Thyroid gland (tissue), 4 donors: ENCODE results near the gene CFAP299.

Experiments used
- POLR2A ChIP-seq, 2 donors: fragments of 450-650 bp; IDR thresholded peaks; one replicate each; pipeline ENCODE4 v1.6.1; 2017; ENCODE audit warnings: antibody characterized with exemption in 2 of 2, mild to moderate bottlenecking in 2 of 2, moderate library complexity in 1 of 2
- TF ChIP-seq, protein P1 (sequence below), 6 experiments: fragments of 200-600 bp in 3 of 6; fragments of 450-650 bp in 3 of 6; sonication (generic) in 3 of 6; IDR thresholded peaks; one replicate each; pipeline ENCODE4 v1.5.1; 2016 to 2019; ENCODE audit warnings: antibody characterized with exemption in 6 of 6, mild to moderate bottlenecking in 2 of 6, inconsistent platforms in 1 of 6, moderate library complexity in 1 of 6

DNA sequence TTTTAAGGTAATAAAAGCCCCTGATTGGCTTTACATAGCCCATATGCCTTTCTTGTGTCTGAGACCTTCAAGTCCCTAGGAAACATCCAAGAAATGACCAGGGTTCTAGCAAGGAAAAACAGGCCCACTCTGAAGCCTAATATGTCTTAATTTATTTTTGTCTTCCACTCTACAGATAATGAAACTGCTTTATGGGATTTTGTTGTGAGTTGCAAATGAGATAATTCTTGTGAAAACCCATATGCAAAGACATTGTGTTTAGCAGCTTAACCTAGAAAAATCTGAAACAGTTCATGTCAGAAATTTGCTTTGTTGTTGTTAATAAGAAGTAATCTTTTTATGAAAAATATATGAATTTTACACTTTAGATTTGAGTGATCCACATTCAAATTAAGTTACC lies 504.3 kb downstream of the CFAP299 start:
- TF ChIP-seq, protein P1, sequence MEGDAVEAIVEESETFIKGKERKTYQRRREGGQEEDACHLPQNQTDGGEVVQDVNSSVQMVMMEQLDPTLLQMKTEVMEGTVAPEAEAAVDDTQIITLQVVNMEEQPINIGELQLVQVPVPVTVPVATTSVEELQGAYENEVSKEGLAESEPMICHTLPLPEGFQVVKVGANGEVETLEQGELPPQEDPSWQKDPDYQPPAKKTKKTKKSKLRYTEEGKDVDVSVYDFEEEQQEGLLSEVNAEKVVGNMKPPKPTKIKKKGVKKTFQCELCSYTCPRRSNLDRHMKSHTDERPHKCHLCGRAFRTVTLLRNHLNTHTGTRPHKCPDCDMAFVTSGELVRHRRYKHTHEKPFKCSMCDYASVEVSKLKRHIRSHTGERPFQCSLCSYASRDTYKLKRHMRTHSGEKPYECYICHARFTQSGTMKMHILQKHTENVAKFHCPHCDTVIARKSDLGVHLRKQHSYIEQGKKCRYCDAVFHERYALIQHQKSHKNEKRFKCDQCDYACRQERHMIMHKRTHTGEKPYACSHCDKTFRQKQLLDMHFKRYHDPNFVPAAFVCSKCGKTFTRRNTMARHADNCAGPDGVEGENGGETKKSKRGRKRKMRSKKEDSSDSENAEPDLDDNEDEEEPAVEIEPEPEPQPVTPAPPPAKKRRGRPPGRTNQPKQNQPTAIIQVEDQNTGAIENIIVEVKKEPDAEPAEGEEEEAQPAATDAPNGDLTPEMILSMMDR (IDR thresholded peaks at IDR 0.05): no peak
- no peak for TF ChIP-seq POLR2A (IDR thresholded peaks at IDR 0.05)
